ENCODE data around the gene DCAF5. TPM values are rescaled to one million over a fixed set of nuclear protein-coding genes. Genes with fewer than 3 reads are reported as not detected.

The DCAF5 gene
- total RNA-seq, 2 donors from 2014 or later, result 52.3 to 53.5 TPM

- Mint-ChIP-seq H3K9me3 (peaks cover 4 to 8% of the 10 kb centered on the region in 2 donors), H3K27me3 (ENCODE audit: low read depth) (peaks cover 17% of the 10 kb centered on the region), H3K27ac (no peak overlapping the region), H3K36me3 (ENCODE audit: insufficient read depth in 2 of 2) (peaks cover 4 to 7% of the 10 kb centered on the region in 2 donors), H3K4me1 (ENCODE audit: low read depth) (no peaks in the 10 kb centered on the region), H3K4me3 (no peak overlapping the region)
- DNase-seq (no peak), ATAC-seq (replicated peaks in 1 of 2) (no peak)
These were observed 8.7 kb upstream of the DCAF5 start for GRCh38 chr14:69161590-69161989.

GRCh38 chr14:69156224-69156623 is 3.3 kb upstream of the DCAF5 start:
- DNase-seq (no peak), ATAC-seq (replicated peaks in 1 of 2) (no peak)
- Mint-ChIP-seq H3K4me1 (ENCODE audit: low read depth) (peaks cover 7% of the 10 kb centered on the region), H3K36me3 (ENCODE audit: insufficient read depth in 2 of 2) (peaks cover 0 to 4% of the 10 kb centered on the region in 2 donors), H3K27ac (no peak overlapping the region), H3K9me3 (peaks cover 0 to 2% of the 10 kb centered on the region in 2 donors), H3K4me3 (no peak overlapping the region), H3K27me3 (ENCODE audit: low read depth) (peaks cover 9% of the 10 kb centered on the region)

- Mint-ChIP-seq H3K4me1 (ENCODE audit: low read depth) (peaks cover 21% of the 10 kb centered on the region), H3K4me3 (peak overlapping the region in 1 of 2 donors; percentile 14), H3K27me3 (ENCODE audit: low read depth) (no peaks in the 10 kb centered on the region), H3K9me3 (no peaks in the 10 kb centered on the region), H3K27ac (no peak overlapping the region), H3K36me3 (ENCODE audit: insufficient read depth in 2 of 2) (peaks cover 0 to 5% of the 10 kb centered on the region in 2 donors)
- ATAC-seq (replicated peaks in 1 of 2) (no peak), DNase-seq (no peak)
These were observed 1.9 kb upstream of the DCAF5 start for GRCh38 chr14:69154779-69155178.

- H3K27ac Mint-ChIP-seq, result peak overlapping the region; percentile 98
- H3K27me3 Mint-ChIP-seq (ENCODE audit: low read depth), result no peaks in the 10 kb centered on the region
- peaks cover 0 to 5% of the 10 kb centered on the region in 2 donors for H3K36me3 Mint-ChIP-seq (ENCODE audit: insufficient read depth in 2 of 2)
- peak in 1 of 2 donors; percentile 8 for DNase-seq
- no peaks in the 10 kb centered on the region for H3K9me3 Mint-ChIP-seq
- H3K4me3 Mint-ChIP-seq, result peak overlapping the region; percentile 93 to 99
- no peak for ATAC-seq (replicated peaks in 1 of 2)
- H3K4me1 Mint-ChIP-seq (ENCODE audit: low read depth), result peaks cover 27% of the 10 kb centered on the region
These were observed 953 bp upstream of the DCAF5 start for GRCh38 chr14:69153873-69154270.

GRCh38 chr14:69153152-69153872 is 393 bp upstream of the DCAF5 start:
- Mint-ChIP-seq H3K4me3 (peak overlapping the region; percentile 93 to 99), H3K4me1 (ENCODE audit: low read depth) (peaks cover 33% of the 10 kb centered on the region), H3K27me3 (ENCODE audit: low read depth) (no peaks in the 10 kb centered on the region), H3K36me3 (ENCODE audit: insufficient read depth in 2 of 2) (peaks cover 3 to 7% of the 10 kb centered on the region in 2 donors), H3K27ac (peak overlapping the region; percentile 98), H3K9me3 (no peaks in the 10 kb centered on the region)
- DNase-seq, result peak; percentile 92 to 96
- ATAC-seq (replicated peaks in 1 of 2), result peak; percentile 93 to 94

GRCh38 chr14:69152181-69152901 is 578 bp downstream of the DCAF5 start:
- H3K36me3 Mint-ChIP-seq (ENCODE audit: insufficient read depth in 2 of 2), result peaks cover 3 to 12% of the 10 kb centered on the region in 2 donors
- DNase-seq, result peak; percentile 43 to 45
- peaks cover 43% of the 10 kb centered on the region for H3K4me1 Mint-ChIP-seq (ENCODE audit: low read depth)
- ATAC-seq (replicated peaks in 1 of 2), result peak; percentile 30 to 32
- peak overlapping the region; percentile 93 to 99 for H3K4me3 Mint-ChIP-seq
- H3K27ac Mint-ChIP-seq, result peak overlapping the region; percentile 90
- no peaks in the 10 kb centered on the region for H3K27me3 Mint-ChIP-seq (ENCODE audit: low read depth)
- no peaks in the 10 kb centered on the region for H3K9me3 Mint-ChIP-seq

GRCh38 chr14:69151458-69152180 is 1.3 kb downstream of the DCAF5 start:
- no peaks in the 10 kb centered on the region for H3K27me3 Mint-ChIP-seq (ENCODE audit: low read depth)
- H3K4me3 Mint-ChIP-seq, result peak overlapping the region; percentile 93 to 99
- DNase-seq (peak; percentile 87 to 89), ATAC-seq (replicated peaks in 1 of 2) (peak; percentile 71 to 72)
- no peaks in the 10 kb centered on the region for H3K9me3 Mint-ChIP-seq
- peaks cover 3 to 12% of the 10 kb centered on the region in 2 donors for H3K36me3 Mint-ChIP-seq (ENCODE audit: insufficient read depth in 2 of 2)
- peak overlapping the region; percentile 93 for H3K27ac Mint-ChIP-seq
- H3K4me1 Mint-ChIP-seq (ENCODE audit: low read depth), result peaks cover 47% of the 10 kb centered on the region

- H3K4me3 Mint-ChIP-seq, result peak overlapping the region; percentile 93 to 99
- no peaks in the 10 kb centered on the region for H3K27me3 Mint-ChIP-seq (ENCODE audit: low read depth)
- H3K9me3 Mint-ChIP-seq, result no peaks in the 10 kb centered on the region
- peaks cover 3 to 12% of the 10 kb centered on the region in 2 donors for H3K36me3 Mint-ChIP-seq (ENCODE audit: insufficient read depth in 2 of 2)
- H3K4me1 Mint-ChIP-seq (ENCODE audit: low read depth), result peaks cover 56% of the 10 kb centered on the region
- ATAC-seq (replicated peaks in 1 of 2) (no peak), DNase-seq (no peak)
- H3K27ac Mint-ChIP-seq, result peak overlapping the region; percentile 54
These were observed 3.3 kb downstream of the DCAF5 start for GRCh38 chr14:69149461-69150244.

GRCh38 chr14:69142101-69142500 is 10.8 kb downstream of the DCAF5 start:
- no peak for DNase-seq
- H3K4me3 Mint-ChIP-seq, result no peak overlapping the region
- H3K27me3 Mint-ChIP-seq (ENCODE audit: low read depth), result no peaks in the 10 kb centered on the region
- no peak overlapping the region for H3K27ac Mint-ChIP-seq
- H3K9me3 Mint-ChIP-seq, result no peaks in the 10 kb centered on the region
- H3K36me3 Mint-ChIP-seq (ENCODE audit: insufficient read depth in 2 of 2), result peaks cover 0 to 5% of the 10 kb centered on the region in 2 donors
- no peak for ATAC-seq (replicated peaks in 1 of 2)
- peaks cover 38% of the 10 kb centered on the region for H3K4me1 Mint-ChIP-seq (ENCODE audit: low read depth)

- Mint-ChIP-seq H3K9me3 (no peaks in the 10 kb centered on the region), H3K36me3 (ENCODE audit: insufficient read depth in 2 of 2) (peaks cover 0 to 5% of the 10 kb centered on the region in 2 donors), H3K4me1 (ENCODE audit: low read depth) (peaks cover 37% of the 10 kb centered on the region), H3K4me3 (no peak overlapping the region), H3K27me3 (ENCODE audit: low read depth) (no peaks in the 10 kb centered on the region), H3K27ac (no peak overlapping the region)
- ATAC-seq (replicated peaks in 1 of 2) (no peak), DNase-seq (no peak)
These were observed 11.4 kb downstream of the DCAF5 start for GRCh38 chr14:69141550-69141949.

- H3K27ac Mint-ChIP-seq, result no peak overlapping the region
- DNase-seq (no peak), ATAC-seq (replicated peaks in 1 of 2) (no peak)
- H3K36me3 Mint-ChIP-seq (ENCODE audit: insufficient read depth in 2 of 2), result peaks cover 0 to 5% of the 10 kb centered on the region in 2 donors
- H3K27me3 Mint-ChIP-seq (ENCODE audit: low read depth), result no peaks in the 10 kb centered on the region
- H3K4me1 Mint-ChIP-seq (ENCODE audit: low read depth), result peaks cover 39% of the 10 kb centered on the region
- H3K4me3 Mint-ChIP-seq, result no peak overlapping the region
- no peaks in the 10 kb centered on the region for H3K9me3 Mint-ChIP-seq
These were observed 13.2 kb downstream of the DCAF5 start for GRCh38 chr14:69139743-69140142.

- Mint-ChIP-seq H3K27me3 (ENCODE audit: low read depth) (no peaks in the 10 kb centered on the region), H3K36me3 (ENCODE audit: insufficient read depth in 2 of 2) (peaks cover 0 to 5% of the 10 kb centered on the region in 2 donors), H3K4me1 (ENCODE audit: low read depth) (peaks cover 49% of the 10 kb centered on the region), H3K27ac (peak overlapping the region; percentile 49), H3K4me3 (peak overlapping the region in 1 of 2 donors; percentile 26), H3K9me3 (no peaks in the 10 kb centered on the region)
- DNase-seq (peak; percentile 20 to 49), ATAC-seq (replicated peaks in 1 of 2) (peak; percentile 87 to 90)
These were observed 14.9 kb downstream of the DCAF5 start for GRCh38 chr14:69137843-69138535.

All from activated T-cell treated with anti-CD3 and anti-CD28 coated beads, Interleukin-2, amount 50 U/mL, for 72 hours (primary cell).